Activated CD8-positive, alpha-beta memory T cell treated with anti-CD3 and anti-CD28 coated beads for 24 hours (primary cell): Measurements from ENCODE around the gene GSS.
"Not testable (repeated sequence)": the region's sequence is repeated elsewhere in the genome, so short reads cannot be mapped to it uniquely, and the experiment has no call there.

Experiments
- DNase-seq: peaks from one replicate; pipeline ENCODE4 v3.0.0-alpha.2; 2020

GSS gene

GRCh38 chr20:34896086-34896621 is 59.5 kb downstream of the GSS start:
- no peak for DNase-seq

GRCh38 chr20:34895465-34895864 is 60.1 kb downstream of the GSS start:
- no peak for DNase-seq

- no peak for DNase-seq
Measured at GRCh38 chr20:34894723-34895122, 60.9 kb downstream of the GSS start.

GRCh38 chr20:34892671-34893070 is 62.9 kb downstream of the GSS start:
- DNase-seq = no peak

- no peak for DNase-seq
Measured at GRCh38 chr20:34891166-34892062, 64.2 kb downstream of the GSS start.

- no peak for DNase-seq
Measured at GRCh38 chr20:34888468-34888867, 67.1 kb downstream of the GSS start.

- no peak for DNase-seq
Measured at GRCh38 chr20:34887023-34887422, 68.6 kb downstream of the GSS start.

GRCh38 chr20:34886122-34886521 is 69.5 kb downstream of the GSS start:
- DNase-seq = no peak

GRCh38 chr20:34884260-34884659 is 71.3 kb downstream of the GSS start:
- DNase-seq = no peak

- DNase-seq = no peak
Measured at GRCh38 chr20:34883809-34884208, 71.8 kb downstream of the GSS start.

GRCh38 chr20:34883087-34883688 is 72.4 kb downstream of the GSS start:
- DNase-seq = no peak

- DNase-seq = no peak
Measured at GRCh38 chr20:34881689-34882088, 73.9 kb downstream of the GSS start.

GRCh38 chr20:34880971-34881370 is 74.6 kb downstream of the GSS start:
- DNase-seq = not testable (repeated sequence)

- no peak for DNase-seq
Measured at GRCh38 chr20:34880215-34880850, 75.3 kb downstream of the GSS start.
